Endometrial microvascular endothelial cells (primary cell): ENCODE results near the gene SH2D1B. TPM values are rescaled to one million over a fixed set of nuclear protein-coding genes. Genes with fewer than 3 reads are reported as not detected.
"Not testable (repeated sequence)": the region's sequence is repeated elsewhere in the genome, so short reads cannot be mapped to it uniquely, and the experiment has no call there.

Experiments
- in situ Hi-C: cut with HindIII; loops from 2 replicates; pipeline ENCODE4 v1.10.0; 2017; ENCODE audit warnings: low sequenced_read_pairs, low pct_unique_long_range_greater_than_20kb; ENCODE audit errors: inconsistent ontology term
- total RNA-seq: library from RNA; depleted of rRNA; stranded (reverse); fragments of >200 nt; gene quantifications from one replicate; pipeline ENCODE4 v1.2.3, GENCODE V29; 2015; ENCODE audit errors: inconsistent ontology term

The SH2D1B gene
- total RNA-seq, 1 donor from 2014 or later, result not detected

DNA sequence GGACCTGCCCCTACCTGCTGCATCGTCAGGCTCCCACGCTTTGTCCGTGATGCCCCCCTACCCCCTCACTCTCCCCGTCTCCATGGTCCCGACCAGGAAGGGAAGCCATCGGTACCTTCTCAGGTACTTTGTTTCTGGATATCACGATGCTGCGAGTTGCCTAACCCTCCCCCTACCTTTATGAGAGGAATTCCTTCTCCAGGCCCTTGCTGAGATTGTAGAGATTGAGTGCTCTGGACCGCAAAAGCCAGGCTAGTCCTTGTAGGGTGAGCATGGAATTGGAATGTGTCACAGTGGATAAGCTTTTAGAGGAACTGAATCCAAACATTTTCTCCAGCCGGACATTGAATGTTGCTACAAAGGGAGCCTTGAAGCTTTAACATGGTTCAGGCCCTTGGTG is 44.2 kb downstream of the SH2D1B start:
- in situ Hi-C loops, result no loop called here

DNA sequence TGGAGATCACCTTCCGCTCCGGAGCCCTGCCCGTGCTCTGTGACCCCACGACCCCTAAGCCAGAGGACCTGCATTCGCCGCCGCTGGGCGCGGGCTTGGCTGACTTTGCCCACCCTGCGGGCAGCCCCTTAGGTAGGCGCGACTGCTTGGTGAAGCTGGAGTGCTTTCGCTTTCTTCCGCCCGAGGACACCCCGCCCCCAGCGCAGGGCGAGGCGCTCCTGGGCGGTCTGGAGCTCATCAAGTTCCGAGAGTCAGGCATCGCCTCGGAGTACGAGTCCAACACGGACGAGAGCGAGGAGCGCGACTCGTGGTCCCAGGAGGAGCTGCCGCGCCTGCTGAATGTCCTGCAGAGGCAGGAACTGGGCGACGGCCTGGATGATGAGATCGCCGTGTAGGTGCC is 44.9 kb downstream of the SH2D1B start:
- in situ Hi-C loops, result no loop called here

DNA sequence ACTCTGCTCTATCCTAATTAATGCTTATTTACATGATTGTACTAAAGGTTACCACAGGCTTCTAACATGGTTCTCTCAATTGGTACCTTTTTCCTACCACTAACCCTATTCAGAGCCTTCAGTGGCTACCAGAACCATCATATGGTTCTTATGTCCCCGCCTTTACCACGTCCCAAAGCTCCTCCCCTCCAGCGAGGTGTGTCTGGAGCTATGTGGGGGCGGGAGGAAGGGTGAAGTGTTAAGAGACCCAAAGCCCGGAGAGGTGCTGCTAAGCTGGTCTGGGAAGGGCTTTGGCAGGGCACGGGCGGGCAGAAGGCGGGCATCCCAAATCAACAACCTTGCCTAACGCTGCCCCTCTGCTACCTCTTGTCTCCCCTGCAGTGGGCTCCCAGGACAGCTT is 45.3 kb downstream of the SH2D1B start:
- in situ Hi-C loops, result no loop called here

DNA sequence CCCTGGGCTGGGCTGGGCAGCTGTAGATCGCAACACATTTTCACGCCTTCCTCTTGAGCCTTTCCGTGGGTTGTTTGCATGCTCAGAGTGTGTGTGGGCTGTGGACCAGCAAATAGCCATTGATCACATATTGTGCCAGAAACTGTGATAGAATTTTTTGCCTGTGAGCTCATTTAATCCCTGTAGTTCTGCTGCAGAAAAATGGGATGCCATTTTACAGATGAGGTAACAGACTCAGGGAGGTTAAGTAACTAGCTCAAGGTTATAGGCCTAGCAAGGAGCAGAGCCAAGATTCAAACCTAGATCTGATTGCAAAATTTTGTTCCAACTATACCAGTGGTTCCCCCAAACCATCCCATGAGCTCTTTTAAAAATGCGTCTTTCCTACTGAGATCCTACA is 45.8 kb downstream of the SH2D1B start:
- in situ Hi-C loops, result no loop called here

DNA sequence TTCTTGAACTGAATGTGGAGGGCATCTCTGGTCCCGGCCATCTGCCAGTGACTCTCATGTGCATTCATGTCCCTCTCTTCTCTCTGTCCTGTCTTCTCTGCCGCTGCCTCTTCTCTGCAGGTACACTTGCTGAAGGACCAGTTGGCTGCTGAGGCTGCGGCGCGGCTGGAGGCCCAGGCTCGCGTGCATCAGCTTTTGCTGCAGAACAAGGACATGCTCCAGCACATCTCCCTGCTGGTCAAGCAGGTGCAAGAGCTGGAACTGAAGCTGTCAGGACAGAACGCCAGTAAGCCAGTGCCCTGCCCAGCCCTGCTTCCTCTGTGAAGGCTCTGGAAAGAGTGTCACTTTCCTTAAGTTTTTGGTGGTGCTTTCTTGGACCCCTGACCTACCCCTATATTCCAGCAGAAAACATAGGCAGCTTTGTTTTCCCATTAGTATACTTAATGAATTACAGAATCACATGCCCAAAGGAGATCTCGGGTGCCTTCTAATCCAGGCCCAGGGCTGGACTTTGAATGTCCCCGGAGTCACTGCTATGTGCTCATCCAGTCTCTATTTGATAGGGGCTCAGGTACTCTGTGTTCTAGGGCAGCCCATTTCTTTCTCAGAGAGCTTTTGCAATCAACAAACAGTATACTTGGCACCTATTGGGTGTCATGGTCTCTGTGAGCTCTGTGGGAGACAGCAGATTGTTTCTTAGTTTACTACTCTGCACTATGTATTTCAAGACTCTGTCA is 46.5 kb downstream of the SH2D1B start:
- in situ Hi-C loops, result no loop called here

DNA sequence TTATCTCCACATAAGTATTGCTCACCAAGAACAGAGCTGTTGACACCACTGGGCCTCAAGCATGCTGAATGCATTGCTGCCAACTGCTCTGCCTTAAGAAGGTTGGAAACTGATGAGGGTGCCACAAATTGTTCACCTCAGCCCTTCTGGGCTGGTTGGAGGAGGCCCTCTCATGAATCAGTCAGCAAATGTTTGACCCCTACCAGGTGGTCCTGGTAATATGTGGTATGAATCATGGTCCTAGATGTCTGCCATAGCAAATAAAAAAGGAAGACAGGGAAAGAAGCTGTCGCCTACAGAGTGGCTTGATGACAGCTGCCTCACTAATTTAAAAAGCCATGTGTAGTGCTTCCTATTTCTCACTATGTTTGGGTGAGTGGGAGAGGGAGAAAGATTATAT is 47.4 kb downstream of the SH2D1B start:
- in situ Hi-C loops, result no loop called here

DNA sequence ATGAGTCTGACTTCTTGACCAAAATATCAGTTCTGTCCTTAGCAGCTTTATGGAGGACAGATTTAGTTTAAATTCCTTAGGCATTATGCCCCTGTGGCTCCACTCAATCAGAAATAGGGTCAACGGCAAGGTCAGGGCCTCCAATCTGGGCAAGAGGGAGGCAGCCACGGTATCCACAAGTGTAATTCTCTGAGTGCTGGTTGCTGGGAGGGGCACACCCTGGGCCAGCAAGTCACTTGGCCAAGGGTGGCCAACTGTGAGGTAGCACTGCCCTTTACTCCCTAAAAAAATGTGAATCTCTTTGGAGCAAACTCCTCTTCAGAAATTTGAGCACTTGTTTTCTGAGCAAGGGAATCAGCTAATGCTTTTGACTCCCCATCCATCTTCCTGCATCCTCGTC is 48.1 kb downstream of the SH2D1B start:
- in situ Hi-C loops, result no loop called here

DNA sequence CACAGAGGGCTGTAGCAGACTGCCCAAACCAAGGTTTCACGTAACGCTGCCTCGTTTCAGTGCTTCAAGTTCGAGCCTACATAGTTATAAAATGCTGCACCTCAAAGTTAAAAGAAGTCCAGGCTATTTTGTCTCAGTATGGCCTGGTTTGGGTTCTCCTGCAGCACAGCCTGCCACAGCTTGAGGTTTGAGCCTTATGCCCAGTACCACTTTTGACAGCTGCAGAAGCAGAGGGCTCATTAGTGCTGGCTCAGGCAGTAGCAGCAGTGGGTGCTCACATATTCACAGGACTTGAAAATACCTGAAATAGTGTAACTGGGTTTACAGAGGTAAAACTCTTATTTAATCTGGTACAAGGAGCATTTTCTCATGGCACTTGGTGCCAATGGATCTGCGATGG is 50.6 kb downstream of the SH2D1B start:
- in situ Hi-C loops, result no loop called here

DNA sequence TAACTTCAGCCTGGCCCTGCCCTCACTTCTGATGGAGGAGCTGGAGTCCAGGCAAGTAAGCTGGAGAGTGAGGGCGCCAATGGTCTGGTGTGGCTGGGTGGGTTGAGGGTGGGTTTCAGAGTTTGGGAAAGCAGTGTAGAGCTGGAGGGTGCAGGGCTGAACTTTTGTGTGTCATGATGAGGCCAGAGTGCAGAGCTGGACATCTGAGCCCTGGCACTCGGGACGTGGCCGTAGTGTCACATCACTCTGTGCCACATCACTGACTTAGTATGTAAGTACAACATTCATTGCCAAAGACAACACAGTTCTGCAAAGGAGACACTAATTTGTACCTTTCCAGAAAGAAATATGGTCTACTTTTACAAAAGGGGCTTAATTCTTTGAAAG is 51.1 kb downstream of the SH2D1B start:
- in situ Hi-C loops, result no loop called here

DNA sequence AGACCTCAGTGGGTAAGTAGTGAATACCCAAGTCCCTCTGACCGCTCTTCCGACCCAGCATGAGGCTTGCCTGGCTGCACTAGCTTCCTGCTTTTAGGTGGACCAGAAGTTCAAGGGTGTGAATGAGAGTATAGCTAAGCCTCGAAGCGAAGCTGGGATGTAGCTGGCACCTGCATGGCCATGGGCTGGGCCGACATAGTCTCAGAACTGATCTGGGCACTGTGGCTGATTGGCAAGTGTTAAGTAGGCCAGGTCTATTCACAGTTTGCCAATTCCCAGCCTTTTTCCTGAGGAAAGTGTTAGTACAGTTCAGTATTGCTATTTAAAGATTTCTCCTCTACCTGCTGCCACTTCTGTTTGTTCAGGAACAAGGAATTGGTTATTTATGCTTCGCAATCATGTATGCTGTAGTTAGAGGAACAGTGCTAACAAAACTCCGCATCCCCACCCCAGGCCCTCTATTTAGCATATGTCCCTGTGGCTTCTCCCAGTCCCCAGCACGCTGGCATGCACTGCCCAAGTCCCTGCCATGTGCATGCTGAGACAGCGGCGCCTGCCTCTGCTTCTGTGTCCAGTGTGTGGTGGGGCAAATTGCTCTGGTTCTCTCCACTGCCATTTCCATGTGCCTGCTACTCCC is 51.6 kb downstream of the SH2D1B start:
- in situ Hi-C loops, result no loop called here

DNA sequence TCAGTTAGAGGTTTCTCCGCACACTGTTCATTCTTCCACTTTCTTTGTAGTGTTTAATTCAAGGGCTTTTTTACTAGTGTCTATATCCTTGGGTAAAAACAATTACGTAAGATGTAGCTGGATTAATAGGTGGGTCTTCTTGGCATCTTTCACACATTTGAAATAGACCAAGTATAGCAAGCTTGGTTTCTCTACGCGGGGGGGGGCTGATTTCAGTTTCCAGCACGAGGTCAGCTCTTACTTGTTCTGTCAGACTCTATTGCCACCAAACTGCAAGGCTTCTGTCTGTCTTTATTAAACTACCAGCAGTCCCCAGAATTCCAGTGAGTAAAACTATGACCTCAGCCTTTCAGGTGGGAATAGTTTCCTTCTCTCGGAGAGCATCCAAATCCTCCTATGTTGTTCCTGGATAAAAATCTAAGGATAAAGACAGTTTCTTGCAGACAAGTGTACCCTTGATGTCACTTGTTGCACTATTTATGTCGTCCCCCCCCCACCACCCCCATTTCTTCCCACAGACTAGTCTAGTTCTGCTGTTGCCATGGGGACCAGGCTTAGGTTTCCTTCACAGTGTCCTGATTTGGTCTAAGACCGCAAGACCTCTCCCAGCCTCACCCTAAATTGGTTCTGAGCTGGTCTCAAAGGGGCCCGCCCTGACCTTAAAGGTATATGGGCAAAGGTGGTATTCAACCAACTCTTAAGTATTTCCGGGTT is 52.3 kb downstream of the SH2D1B start:
- in situ Hi-C loops, result no loop called here

DNA sequence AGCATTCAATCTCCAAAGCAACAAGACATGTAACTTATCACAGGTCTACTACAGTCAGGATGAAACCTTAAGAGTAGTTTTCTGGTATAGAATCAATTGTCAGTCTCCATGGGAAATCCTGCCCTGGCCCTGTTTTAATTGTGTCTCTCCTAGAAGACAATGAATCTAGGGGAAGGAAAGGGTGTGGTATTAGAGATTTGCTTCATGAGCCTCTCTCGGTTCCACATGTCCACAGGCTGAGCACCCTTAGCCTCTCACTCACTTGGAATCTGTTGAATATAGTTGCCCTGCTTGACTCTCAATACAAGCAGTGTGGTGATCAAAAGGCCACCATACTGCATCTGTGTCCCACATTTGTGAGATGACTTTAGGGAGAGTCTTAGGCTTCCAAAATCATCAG is 53.0 kb downstream of the SH2D1B start:
- in situ Hi-C loops, result no loop called here

DNA sequence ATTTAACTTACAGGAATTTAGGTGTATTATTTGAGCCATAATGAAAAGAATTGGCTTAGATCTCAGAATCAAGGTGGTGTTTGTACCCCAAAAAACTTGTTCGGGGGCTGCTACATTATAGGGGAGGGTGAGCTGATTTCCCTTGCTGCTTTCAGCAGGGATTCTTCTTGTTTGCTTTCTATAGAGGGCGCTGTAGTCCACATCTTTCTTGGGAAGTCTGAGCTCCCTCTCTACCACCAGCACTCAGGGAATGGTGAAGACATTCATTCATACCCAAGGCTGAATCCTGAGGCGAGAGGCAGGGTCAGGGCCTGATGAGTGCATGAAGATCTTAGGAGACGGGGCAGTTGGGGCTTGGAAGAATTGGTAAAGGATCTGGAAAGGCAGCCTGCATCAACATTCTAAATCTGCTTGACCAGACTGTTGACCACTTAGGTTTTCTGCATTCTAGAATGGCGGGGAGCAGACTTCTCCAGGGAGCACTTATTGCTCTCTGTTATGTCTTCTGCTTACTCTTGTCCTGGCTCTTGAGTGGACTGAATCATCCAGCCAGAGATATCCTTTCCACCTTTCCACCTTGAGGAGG is 54.2 kb downstream of the SH2D1B start:
- in situ Hi-C loops, result no loop called here

DNA sequence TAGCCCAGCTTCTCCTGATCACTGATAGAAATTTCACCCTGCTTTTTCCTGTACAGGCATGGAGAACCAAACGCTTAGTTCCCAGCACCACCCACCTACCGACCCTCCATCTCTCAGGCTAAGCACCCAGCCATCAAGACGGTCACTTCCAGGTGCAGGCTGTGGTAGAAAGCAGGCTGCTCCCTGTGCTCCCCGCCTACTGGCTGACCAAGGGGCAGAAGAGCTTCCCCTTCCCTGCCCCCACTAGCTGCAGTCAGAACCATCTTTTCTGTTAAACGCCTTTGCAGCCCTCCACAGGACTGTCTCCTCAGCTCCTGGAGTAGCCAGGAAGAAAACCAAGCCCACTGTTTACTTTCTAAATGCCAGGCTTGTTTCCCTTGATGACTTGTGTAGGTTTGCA is 58.2 kb downstream of the SH2D1B start:
- in situ Hi-C loops, result no loop called here

DNA sequence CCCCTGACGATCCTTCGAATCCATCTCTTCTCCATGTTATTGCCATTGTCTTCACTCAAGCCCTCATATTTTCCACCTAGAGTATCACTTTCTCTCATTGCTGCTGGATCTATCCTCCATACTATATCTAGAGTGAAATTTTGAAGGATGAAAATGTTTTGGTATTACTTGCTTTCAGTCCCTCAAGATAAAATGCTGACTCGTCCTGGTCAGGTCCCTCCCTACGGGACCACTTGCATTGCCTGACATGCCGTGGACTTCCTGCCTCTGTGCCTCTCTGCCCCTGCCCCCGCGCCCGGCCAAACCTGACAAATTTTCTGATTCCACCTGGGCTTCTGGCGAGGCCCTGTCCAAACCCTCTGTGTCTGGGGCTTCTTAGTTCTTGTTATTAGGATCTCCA is 58.9 kb downstream of the SH2D1B start:
- in situ Hi-C loops, result no loop called here

DNA sequence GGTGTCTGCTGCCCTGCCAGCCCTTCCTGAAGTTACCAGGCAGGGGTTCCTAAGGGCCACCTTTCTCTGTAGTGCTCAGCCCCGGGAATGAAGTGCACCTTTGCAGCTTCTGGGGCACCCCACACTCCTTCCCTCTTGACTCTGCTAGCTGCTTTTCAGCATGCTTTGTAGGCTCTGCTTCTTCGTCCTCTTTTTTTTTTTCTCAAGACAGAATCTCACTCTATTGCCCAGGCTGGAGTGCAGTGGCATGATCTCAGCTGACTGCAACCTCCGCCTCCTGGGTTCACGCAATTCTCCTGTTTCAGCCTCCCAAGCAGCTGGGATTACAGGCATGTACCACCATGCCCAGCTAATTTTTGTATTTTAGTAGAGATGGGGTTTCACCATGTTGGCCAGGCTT is 60.1 kb downstream of the SH2D1B start:
- in situ Hi-C loops, result not testable (repeated sequence)

DNA sequence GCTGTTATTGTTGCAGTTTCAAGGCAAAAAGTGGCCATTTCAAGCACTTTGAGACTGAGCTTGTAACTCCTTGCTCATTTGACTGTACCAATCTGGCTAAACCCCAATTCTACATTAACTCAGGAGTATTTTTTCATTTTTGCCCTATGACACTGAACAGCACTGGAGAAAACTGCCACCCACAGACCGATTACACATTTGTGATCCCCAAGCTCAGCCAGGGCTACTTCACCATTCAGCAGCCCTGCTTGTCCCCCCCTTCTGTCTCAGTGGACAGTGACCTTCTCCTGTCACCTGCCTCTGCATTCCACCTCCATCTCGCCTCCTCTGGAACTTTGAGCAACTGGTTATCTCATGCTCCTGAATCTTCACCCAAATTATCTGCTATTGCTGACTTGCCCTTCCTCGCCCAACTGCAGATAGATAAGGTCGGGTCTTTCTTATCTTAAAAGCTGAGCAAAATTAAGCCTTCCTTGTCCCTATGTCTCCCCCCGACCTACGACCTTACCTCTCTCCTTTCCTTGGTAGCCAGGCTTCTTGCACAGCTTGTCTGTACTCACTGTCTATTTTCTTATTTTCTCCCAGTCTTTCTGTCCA is 60.6 kb downstream of the SH2D1B start:
- in situ Hi-C loops, result no loop called here

DNA sequence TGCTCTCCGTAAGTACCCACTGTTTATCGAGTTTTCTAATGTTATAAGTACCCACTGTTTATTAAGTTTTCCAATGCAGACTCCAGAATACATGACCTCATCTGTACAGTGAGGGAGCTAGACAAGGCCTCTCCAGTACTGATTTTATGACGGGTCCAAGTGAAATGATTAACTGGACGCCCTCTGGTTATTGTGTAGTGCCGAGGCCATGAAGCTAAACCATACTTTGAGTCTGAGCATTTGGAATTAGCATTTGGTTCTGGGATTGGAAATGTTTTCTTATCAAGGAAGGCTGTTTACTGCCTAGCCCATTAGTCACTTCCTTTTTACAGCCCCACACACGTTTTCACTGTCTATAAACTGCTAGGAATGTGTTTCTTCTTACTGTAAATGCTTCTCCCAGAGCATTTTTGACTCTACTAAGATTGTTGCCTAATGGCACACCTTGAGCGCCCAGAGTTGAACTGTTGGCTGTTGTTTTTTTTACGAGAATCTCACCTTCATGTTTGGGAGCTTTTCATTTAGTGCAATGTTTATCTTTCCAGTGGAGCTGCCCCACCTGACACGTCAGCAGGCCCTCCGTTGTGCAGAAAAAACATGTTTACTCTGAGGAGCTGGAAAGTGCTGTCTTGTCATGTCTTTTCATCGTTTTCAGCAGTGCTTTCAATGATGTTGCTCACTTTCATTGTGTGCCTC is 62.2 kb downstream of the SH2D1B start:
- in situ Hi-C loops, result no loop called here

DNA sequence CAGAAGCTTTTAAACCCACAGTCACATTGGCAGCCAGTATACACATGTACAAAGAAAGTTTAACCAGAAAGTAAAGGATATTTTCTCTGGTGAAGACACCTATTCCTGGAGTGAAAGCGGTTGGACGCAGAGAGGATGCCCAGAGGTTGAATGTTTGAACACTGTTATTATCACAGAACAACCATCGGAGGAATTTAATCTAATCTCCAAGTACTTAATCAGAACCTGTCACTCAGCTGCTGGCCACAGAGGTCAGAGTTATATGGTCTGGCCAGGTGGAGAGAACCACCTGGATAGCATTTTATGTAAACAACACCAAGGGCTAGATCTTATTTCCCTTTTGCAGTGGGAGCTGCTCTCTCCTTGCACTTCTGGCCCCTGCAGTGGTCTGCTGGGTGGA is 64.7 kb downstream of the SH2D1B start:
- in situ Hi-C loops, result no loop called here
